Measurements from ENCODE around the gene JAKMIP2. TPM values are rescaled to one million over a fixed set of nuclear protein-coding genes. Genes with fewer than 3 reads are reported as not detected.

Gene JAKMIP2
- total and polyA plus RNA-seq, 2 donors (not counting 3 experiments of a cell fraction or from before 2014, with no cell fraction given): not detected

GRCh38 chr5:147773139-147773538 is 9.4 kb downstream of the JAKMIP2 start:
- BruUV-seq (replicated peaks): no TSS peak
- POLR2A ChIA-PET: no interaction called here
- Histone ChIP-seq H3K36me3 (ENCODE audit: control insufficient read depth in 2 of 2, extremely low read depth in 1 of 2, insufficient read depth in 2 of 2, low read length in 2 of 2) (no peaks in the 10 kb centered on the region), H4K20me1 (replicated peaks; ENCODE audit: control insufficient read depth, extremely low read depth, insufficient read depth, low read length) (no peaks in the 10 kb centered on the region), H3K27me3 (ENCODE audit: control insufficient read depth in 2 of 2, insufficient read depth in 2 of 2, low read length in 2 of 2) (peaks cover 4 to 11% of the 10 kb centered on the region in 2 experiments), H3K9me3 (replicated peaks; ENCODE audit: control insufficient read depth, insufficient read depth, low read length) (no peaks in the 10 kb centered on the region), H3K27ac (ENCODE audit: insufficient read depth, low read depth, low read length) (no peak overlapping the region), H3K9me1 (replicated peaks; ENCODE audit: control insufficient read depth, extremely low read depth, insufficient read depth, low read length) (no peaks in the 10 kb centered on the region), H3K4me3 (replicated peaks in 1 of 3; ENCODE audit: insufficient read depth in 1 of 3, low read depth in 1 of 3, low read length in 3 of 3) (no peak overlapping the region), H2AFZ (ENCODE audit: low read depth, low read length) (no peak overlapping the region), H3K4me1 (ENCODE audit: control insufficient read depth, extremely low read depth, insufficient read depth, low read length) (peaks cover 6% of the 10 kb centered on the region), H3K9ac (replicated peaks; ENCODE audit: extremely low read depth, insufficient read depth, low read length) (no peak overlapping the region), H3K79me2 (ENCODE audit: control insufficient read depth, insufficient read depth, low read length) (no peaks in the 10 kb centered on the region), H3K4me2 (ENCODE audit: insufficient read depth, low read length) (no peak overlapping the region)
- dilution Hi-C loops (cut with MboI; ENCODE audit: extremely low pct_ligation_motif_present, low sequenced_read_pairs) (no loop called here), intact Hi-C loops (cut with micrococcal nuclease) (no loop called here)
- no peak for FAIRE-seq
- no peak for TF ChIP-seq POLR2A (IDR thresholded peaks at IDR 0.05; ENCODE audit: low read depth, low read length)
- no peak for TF ChIP-seq CTCF (IDR thresholded peaks at IDR 0.05; ENCODE audit: extremely low read depth in 1 of 2, insufficient read depth in 1 of 2, low read depth in 1 of 2, low read length in 2 of 2)
- TF ChIP-seq GATA2 (IDR thresholded peaks at IDR 0.05; ENCODE audit: insufficient read depth, insufficient read length, low read depth, low read length): no peak
- no peak for TF ChIP-seq JUN (IDR thresholded peaks at IDR 0.05; ENCODE audit: borderline replicate concordance, insufficient read depth, insufficient read length, low read depth)
- TF ChIP-seq FOS (IDR thresholded peaks at IDR 0.05; ENCODE audit: borderline replicate concordance, insufficient read depth, low read length): no peak
- TF ChIP-seq MYC (IDR thresholded peaks at IDR 0.05; ENCODE audit: low read depth, low read length): no peak
- no peak for TF ChIP-seq MAX (IDR thresholded peaks at IDR 0.05; ENCODE audit: insufficient read depth, insufficient read length)
- TF ChIP-seq POLR2AphosphoS5 (IDR thresholded peaks at IDR 0.05; ENCODE audit: insufficient read depth, low read depth, low read length): no peak
- TF ChIP-seq EZH2 (IDR thresholded peaks at IDR 0.05; ENCODE audit: borderline replicate concordance, low read depth, low read length, severe bottlenecking): no peak
- no peak for DNase-seq (ENCODE audit: low read depth, low spot score)
- CTCF ChIA-PET: no interaction called here
